Measurements from ENCODE around the gene ARMC2.

GRCh38 chr6:108902382-108902792 lies 54.2 kb downstream of the ARMC2 start:
- TF ChIP-seq CTCF (IDR thresholded peaks at IDR 0.05; ENCODE audit: insufficient read depth, low read depth, low read length) (no peak), EZH2 (IDR thresholded peaks at IDR 0.05; ENCODE audit: insufficient read depth, low read length) (no peak)
